IPS-NIHi11 (cell line): ENCODE measurements around the gene SESN1.
A peak's percentile ranks its signal among the peaks of the same experiment; 100 is the strongest.
"Not testable (repeated sequence)": the region's sequence is repeated elsewhere in the genome, so short reads cannot be mapped to it uniquely, and the experiment has no call there.

Source experiments
- DNase-seq: peaks from one replicate; pipeline ENCODE4 v3.0.0; 2012; ENCODE audit warnings: mixed read lengths, low spot score

Gene SESN1

DNA sequence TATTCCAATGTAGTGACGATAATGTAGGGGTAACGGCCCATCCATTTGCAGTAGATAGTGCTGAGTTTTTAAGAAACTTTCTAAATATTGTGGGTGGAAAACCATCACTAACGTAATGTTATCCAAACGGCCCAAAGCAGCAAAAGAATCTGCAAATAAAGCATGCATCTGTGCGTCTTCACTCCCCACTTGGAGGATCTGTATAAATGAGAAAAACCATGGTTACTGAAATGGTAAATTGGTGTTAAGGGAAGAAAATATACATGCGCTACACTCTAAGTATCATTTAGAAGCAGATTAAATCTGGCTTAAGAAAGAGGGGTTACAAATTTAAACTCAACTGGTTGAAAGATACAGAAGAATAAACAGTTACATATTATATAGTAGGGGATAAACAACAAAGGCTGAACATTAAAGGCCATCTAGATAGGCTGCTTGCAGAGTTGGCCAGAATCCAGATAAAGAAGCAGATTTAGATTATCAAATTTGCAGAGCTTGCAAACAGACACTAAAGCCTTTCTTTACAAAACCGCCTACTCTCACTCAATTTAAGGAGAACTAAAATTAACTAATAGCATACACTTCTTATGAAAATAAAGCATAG lies 93.3 kb downstream of the SESN1 start:
- DNase-seq = no peak

DNA sequence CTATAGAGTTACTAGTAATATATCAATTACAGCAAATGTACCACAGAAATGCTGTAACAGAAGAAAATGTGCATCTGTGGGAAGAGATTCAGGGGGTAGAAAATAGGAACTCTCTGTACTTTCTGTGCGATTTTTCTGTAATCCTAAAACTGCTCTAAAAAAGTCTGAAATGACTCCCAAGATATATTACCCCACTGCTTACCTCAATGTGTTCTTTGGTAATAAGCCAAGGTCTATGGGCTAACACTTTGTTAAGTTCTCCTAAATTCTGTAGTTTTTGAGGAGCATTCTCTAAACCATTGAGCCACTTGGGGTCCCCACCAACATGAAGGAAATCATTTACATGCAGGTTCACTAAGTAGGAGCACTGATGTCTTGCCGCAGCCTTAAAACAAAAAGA lies 94.4 kb downstream of the SESN1 start:
- DNase-seq = no peak

DNA sequence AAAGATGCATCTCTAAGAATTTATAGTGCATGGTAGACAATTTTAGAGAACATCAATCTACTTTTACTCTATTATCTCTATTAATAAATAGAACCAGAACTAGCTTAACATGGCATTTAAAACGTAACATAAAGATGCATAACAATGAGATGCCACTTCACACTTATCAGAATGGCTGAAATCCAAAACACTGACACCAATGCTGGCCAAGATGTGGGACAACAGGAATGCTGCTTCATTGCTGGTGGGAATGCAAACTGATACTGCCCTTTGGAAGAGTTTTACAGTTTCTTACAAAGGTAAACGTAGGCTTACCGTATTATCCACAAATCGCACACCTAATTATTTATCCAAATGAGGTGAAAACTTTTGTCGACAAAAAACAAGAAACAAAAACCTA lies 95.2 kb downstream of the SESN1 start:
- DNase-seq = no peak

DNA sequence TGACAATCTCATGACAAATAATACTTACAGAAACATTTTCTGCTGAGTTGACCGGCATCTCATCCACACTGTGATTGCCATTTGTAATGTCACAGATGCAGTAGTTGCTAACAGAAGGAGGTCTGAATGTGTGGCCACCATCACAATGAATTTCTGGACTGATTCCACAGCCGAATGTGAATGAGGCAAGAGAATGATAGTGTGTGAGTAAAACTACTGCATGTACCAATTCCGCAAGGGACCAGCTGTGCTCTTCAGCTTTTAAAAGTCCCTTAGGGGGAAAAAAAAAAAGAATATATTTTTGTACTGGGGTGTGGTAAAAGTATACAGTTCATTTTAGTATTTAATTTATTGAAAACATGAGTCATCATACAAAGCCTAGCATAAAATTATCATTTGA lies 96.2 kb downstream of the SESN1 start:
- no peak for DNase-seq

DNA sequence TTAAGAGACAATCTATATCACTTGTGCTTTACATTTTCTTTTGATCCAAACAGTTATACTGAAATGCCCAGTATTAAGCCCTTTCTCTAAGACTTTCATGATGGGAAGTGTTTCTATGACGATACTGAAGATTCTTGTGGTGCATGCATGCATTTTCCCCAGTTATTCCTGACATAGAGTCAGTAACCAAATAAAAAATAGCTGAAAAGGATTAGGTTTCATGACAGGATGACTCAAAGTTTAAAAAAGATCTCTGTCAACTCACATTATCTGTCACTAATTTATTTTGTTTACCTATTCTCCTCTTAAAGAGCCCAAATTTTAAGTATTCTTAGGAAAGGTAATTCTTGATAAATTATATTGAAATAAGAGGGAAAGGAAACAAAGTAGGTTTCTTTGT lies 98.4 kb downstream of the SESN1 start:
- no peak for DNase-seq

DNA sequence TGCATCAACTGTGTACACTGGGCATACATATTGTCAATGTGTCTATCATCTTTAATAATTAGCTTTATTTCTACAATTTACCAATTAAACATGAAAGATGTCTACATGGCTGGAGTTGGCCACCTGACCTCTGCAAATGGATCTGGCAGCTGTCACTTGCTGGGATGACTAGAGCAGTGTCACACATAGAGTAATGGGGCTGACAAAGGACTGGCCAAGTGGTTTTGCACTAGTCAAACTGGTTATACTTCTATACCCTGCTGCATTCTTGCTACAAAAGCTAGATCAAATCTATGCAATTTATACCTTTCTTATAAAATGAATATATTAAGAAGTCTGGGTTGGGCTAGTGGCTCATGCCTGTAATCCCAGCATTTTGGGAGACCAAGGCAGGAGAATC lies 99.3 kb downstream of the SESN1 start:
- DNase-seq = no peak

DNA sequence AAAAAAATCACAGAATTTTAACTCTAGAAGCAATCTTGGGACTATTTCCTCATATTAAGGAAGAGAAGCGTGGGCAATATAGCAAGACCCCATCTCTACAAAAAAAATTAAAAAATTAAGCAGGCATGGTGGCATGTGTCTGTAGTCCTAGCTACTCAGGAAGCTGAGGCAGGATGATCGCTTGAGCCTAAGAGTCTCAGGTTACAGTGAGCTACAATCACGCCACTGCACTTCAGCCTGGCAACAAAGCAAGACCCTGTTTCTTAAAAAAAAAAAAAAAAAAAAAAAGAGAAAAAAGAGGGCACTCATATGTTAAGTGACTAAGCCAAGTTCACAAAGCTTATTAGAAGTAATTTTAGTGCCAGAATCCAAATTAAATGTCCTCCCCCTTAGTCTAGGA lies 100.8 kb downstream of the SESN1 start:
- no peak for DNase-seq

DNA sequence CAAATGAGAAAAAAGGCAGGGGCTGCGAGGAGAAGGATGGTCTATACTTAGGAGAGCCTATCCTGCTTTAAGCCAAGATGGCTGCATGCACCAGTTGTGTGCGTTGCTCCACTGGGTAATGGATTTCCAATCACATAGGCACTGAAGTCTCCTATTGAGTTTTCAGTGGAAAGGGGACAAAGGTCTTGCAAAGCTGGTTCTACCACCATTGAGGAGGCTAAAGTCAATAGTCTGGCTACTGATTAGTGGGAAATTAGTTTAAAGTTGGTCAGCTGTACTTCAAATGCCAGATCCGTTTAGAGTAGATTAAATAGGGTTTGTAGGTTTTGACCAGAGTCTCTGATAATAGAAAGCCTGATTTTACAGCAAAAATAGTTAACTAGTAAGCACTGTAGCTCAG lies 104.9 kb downstream of the SESN1 start:
- DNase-seq = no peak

DNA sequence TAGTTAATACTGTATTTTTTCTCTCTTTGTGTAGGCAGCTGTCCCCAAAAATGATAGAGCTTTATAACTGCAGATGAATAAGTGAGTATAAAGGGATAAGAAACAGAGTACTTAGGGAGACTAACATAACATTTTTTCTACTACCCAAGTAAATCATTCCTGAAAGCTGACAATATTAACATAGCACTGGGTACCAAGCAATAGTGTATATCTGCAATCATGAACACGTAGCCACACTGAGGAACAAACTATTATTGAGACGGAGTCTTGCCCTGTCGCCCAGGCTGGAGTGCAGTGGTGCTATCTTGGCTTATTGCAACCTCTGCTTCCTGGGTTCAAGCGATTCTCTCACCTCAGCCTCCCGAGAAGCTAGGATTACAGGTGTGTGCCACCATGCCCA lies 105.9 kb downstream of the SESN1 start:
- no peak for DNase-seq

DNA sequence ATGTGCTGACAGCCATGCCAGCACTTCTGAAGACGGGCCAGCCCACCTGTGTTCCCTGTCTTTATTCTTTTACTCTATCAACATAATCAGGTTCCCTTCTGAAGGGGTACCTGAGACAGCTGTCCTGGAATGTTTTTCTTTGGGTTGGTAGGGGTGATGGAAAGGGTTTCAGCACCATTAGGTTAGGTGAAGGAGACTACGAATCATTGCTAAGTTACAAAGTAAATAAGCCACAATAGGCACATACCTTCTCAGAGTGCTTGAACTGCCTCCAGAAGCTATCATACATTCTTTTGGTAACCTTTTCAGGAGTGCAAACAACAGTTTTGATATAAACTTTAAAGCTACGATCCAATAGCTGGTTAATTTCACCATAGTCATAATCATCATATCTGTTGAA lies 106.3 kb downstream of the SESN1 start:
- DNase-seq = no peak

DNA sequence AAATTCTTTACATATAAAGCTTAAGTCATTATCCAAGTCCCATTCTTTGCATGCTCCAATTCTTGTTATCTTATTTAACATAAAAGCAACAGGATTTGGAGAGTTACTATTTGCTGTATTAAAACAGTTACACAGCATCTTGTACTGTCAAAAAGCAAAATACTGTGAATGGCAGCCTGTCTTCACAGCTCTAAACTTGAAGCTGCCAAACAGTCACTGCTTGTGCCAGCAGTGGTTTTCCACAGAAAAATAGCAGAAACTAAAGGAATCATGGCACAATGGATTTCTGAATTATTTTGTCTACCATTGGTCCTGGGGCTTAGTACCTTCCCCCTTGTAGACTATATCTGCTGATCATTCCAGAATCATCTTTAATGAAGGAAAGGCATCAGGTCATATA lies 107.5 kb downstream of the SESN1 start:
- no peak for DNase-seq

DNA sequence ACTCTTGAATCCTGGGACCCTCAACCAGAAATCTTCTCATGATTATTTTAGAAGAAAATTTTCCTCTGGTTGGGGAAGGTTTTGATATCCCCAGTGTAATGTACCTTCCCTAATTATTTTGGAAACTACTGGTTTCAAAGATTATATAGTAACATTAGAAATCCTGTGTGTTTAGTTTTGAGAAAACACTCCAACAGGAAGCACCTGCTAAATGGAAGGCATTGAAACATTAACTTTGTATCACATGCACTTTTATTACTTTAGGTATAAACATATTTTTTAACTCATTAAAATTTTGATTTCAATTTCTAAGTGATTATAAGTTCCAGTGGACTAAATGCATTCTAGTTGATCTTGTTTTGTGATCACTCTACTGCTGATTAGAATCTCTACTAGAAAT lies 109.3 kb downstream of the SESN1 start:
- no peak for DNase-seq

DNA sequence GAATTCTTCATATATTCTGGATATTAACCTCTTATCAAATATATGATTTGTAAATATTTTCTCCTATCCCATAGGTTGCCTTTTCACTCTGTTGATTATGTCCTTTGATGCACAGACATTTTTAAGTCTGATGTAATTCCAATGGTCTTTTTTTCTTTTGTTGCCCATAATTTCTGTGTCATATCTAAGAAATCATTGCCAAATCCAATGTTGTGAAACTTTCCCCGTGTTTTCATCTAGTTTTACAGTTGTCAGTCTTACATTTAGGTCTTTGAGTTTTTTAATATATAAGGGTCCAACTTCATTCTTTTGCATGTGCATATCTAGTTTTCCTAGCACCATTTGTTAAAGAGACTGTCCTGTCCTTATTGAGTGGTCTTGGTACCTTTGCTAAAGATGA lies 111.5 kb downstream of the SESN1 start:
- DNase-seq = no peak

DNA sequence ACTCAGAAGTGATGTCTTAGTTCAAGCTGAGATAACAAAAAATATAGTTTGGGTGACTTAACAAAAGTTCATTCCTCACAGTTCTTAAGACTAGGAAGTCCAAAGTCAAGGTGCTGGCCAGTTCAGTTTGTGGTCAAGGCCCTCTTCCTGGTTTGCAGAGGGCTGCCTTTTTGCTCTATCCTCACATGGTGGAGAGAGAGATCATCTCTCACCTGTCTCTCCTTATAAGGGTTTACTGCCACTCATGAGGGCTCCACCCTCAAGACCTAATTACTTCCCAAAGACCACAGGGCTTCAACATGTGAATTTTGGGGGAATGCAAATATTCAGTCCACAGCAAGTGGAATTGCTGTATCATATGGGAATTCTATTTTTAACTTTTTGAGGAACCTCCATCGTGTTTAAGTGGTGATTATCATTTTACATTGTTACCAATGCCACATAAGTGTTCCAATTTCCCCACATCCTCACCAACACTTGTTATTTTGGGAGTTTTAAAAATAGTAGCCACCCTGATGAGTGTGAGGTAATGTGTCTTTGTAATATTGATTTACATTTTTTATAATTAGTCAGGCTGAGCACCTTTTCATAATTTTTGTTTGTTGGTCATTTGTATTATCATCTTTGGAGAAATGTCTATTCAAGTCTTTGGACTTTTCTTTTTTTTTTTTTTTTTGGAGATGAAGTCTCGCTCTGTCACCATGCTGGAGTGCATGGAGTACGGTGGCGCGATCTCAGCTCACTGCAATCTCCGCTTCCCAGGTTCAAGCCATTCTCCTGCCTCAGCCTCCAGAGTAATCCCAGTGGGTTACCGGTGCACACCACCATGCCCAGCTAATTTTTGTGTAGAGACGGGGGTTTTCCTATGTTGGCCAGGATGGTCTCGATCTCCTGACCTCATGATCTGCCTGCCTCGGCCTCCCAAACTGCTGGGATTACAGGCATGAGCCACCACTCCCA lies 112.2 kb downstream of the SESN1 start:
- DNase-seq = no peak

DNA sequence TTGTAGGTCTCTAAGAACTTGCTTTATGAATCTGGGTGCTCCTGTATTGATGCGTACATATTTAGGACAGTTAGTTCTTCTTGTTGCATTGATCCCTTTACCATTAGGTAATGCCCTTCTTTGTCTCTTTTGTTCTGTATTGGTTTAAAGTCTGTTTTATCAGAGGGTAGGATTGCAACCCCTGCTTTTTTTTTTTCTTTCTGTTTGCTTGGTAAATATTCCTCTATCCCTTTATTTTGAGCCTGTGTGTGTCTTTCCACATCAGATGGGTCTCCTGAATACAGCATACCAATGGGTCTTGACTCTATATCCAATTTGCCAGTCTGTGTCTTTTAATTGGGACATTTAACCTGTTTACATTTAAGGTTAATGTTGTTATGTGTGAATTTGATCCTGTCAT lies 116.0 kb downstream of the SESN1 start:
- not testable (repeated sequence) for DNase-seq

DNA sequence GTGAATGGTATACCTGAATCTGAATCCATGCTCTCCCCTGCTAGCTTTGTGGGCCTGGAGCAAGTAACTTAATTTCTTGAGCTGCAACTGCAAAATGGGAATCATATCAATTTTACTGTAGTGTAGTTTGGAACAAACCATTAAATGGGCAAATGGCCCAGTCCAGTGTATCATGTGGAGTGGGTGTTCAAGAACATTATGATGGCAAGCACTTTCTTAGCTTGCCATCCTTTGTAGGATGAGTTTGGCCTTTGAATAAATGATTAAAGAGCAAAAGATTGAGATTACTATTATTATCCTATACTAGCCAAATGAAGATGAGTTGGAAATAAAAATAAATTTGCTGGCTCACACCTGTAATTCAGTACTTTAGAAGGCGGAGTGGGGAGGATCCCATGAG lies 120.4 kb downstream of the SESN1 start:
- no peak for DNase-seq

DNA sequence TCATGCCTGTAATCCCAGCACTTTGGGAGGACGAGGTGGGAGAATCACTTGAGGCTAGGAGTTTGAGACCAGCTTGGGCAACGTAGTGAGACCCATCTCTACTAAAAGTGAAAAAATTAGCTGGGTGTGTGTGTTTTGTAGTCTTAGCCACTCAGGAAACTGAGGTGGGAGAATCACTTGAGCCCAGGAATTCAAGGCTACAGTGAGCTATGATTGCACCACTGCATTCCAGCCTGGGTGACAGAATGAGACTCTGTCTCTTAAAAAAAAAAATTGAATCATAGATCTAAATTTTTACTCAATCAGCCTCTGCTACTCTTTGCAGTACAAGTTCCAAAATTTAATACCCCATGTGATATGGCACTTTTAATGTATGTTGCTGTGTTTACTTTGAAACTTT lies 124.9 kb downstream of the SESN1 start:
- DNase-seq = no peak

DNA sequence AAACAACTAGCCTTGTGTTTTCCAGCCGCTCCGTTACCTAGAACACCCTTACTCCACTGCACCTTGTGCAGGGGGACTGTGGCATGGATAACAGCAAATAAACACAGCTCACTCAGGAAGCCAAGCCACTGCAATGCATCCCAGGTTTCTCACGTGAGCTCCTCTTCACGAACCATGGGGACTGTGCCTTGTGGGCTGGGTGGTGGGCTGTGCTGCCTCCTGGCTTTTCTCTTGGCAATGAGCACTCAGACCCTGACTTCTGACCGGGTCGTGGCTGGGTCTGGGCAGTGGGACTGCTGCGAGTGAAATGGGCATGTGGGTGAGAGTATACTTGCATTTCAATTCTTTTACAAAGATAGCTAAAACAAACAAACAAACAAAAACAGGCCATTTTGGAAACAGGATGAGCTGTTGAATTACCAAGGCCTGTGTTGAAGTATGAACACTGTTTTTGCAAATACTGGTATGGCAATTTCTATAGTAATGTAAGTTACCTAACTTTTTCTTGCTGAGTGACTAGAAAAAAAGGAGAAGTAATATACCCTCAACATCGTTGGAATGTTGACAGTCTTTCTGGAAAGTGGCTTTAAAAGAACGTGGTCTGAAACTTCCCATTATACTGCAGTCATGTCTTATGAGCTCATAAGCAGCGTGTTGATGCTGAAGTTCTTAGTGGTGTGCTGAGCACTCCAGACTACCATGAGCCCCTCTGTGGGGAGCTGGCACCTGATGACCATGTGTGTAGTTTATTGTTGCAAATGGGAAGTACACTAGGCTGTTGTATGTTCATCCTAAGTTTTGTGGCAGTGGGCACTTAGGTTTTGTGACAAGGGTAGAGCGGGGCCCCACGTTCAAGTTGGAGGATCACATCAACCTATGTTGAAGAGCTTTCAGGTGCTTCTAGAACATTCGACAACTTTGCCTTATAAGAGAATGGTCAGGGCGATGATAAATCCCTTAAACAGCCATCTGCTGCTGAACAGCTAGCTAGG lies 126.0 kb downstream of the SESN1 start:
- peak; percentile 41 for DNase-seq

DNA sequence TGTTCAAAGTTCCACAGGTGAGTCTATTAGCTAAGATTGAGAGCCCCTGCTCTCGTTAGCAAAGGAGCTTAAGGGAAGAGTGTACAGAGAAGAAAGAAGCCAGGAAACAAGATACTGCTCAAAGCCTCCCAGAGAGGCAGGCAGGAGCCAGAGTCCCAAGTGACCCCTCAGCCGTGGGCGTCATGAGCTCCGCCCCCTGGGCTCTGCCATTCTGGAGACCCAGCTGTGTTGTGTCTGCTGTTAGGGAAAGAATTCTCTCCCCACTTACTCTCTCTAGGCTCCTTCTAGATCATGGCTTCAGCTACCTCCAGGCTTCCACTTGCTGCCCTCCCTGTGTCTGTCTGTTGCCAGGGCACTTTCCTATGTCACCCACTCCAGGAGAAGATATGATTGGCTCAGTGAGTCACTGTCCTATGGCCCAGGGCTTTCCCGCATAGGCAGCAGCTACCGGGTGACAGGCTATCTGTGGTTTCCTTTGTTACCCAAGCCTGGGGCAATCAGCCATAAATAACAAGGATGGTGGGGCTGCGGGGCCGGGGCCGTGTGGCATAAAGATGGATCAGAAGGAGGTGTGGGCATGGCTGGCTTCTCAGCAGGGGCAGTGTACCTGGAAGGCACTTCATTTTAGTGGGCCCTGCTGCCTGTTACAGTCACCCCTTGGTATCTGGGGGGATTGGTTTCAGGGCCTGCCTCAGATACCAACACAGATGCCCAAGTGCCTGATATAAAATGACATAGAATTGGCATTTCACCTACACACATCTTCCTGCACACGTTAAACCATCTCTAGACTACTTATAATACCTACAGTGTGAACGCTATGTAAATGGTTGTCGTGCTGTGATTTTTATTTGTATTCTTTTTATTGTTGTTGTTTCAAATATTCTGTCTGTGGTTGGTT lies 127.5 kb downstream of the SESN1 start:
- DNase-seq = peak; percentile 50

DNA sequence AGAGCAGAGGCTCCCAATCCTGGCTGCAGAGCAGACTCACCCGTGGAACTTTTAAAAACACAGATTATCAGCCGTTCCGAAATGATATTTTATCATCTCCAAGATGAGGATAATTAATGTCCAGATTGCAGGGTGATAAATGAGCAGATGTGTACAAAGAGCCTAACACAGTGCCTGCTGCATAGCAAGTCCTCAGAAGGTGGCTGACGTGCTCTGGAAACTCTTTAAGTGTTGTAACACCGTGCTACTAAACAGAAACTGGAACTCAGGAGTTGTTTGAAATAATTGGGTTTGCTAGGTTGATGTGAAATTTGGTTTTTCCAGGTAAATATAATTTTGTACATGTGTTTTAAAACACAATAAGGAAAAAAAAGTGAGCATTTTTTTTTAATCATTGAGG lies 128.4 kb downstream of the SESN1 start:
- DNase-seq = no peak

DNA sequence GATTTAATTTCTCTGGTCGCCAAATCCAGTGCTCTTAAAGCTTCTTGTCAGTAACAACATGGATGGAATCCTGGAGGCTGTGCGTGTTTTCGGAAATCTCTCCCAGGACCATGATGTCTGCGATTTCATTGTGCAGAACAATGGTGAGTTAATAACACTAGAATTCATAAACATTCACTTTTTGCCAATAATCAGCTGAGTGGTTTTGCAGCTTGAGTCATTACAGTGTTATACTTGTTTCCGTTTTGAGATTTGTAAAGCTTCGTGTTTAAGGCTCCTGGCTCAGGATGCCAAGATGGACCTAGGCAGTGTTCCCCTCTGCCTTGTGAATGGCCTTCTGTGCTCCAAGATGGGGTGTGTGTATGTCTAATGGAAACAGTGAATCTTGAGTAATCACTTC lies 132.7 kb downstream of the SESN1 start:
- DNase-seq = no peak
